WERI-Rb-1 (cell line): Measurements from ENCODE around the gene USP3.

ENCODE experiments used
- DNase-seq: peaks from one replicate; pipeline ENCODE4 v3.0.0-alpha.2; 2020
- H3K27ac ChIP-seq: fragments of 250-450 bp; sonication (Bioruptor Pico); 2 replicates; pipeline ENCODE4 v1.5.1; 2020; ENCODE audit warnings: mild to moderate bottlenecking, moderate library complexity
- H3K27me3 ChIP-seq: fragments of 250-450 bp; sonication (Bioruptor Pico); 2 replicates; pipeline ENCODE4 v1.5.1; 2021; ENCODE audit warnings: mild to moderate bottlenecking, low read depth, moderate library complexity; ENCODE audit not compliant: insufficient read depth, severe bottlenecking
- H3K36me3 ChIP-seq: fragments of 250-450 bp; sonication (Bioruptor Pico); 2 replicates; pipeline ENCODE4 v1.5.1; 2020; ENCODE audit warnings: mild to moderate bottlenecking, moderate library complexity
- H3K4me3 ChIP-seq: 2 replicates; pipeline ENCODE4 v1.5.1; 2011; ENCODE audit warnings: low read depth, mild to moderate bottlenecking, control low read depth, low read length
- H3K9me3 ChIP-seq: fragments of 250-450 bp; sonication (Bioruptor Pico); 2 replicates; pipeline ENCODE4 v1.5.1; 2021; ENCODE audit warnings: mild to moderate bottlenecking, moderate library complexity; ENCODE audit not compliant: severe bottlenecking
- TF ChIP-seq, protein P1 (sequence below): IDR thresholded peaks from 2 replicates; pipeline ENCODE4 v1.5.1; 2011; ENCODE audit warnings: low read depth, mild to moderate bottlenecking, control low read depth, inconsistent platforms, low read length

The USP3 gene

GRCh38 chr15:63538876-63539275 lies 34.5 kb downstream of the USP3 start:
- no peaks in the 10 kb centered on the region for H3K27me3 ChIP-seq
- no peaks in the 10 kb centered on the region for H3K9me3 ChIP-seq
- no peak overlapping the region for H3K4me3 ChIP-seq
- no peak for DNase-seq
- H3K27ac ChIP-seq, result no peak overlapping the region
- TF ChIP-seq, protein P1, sequence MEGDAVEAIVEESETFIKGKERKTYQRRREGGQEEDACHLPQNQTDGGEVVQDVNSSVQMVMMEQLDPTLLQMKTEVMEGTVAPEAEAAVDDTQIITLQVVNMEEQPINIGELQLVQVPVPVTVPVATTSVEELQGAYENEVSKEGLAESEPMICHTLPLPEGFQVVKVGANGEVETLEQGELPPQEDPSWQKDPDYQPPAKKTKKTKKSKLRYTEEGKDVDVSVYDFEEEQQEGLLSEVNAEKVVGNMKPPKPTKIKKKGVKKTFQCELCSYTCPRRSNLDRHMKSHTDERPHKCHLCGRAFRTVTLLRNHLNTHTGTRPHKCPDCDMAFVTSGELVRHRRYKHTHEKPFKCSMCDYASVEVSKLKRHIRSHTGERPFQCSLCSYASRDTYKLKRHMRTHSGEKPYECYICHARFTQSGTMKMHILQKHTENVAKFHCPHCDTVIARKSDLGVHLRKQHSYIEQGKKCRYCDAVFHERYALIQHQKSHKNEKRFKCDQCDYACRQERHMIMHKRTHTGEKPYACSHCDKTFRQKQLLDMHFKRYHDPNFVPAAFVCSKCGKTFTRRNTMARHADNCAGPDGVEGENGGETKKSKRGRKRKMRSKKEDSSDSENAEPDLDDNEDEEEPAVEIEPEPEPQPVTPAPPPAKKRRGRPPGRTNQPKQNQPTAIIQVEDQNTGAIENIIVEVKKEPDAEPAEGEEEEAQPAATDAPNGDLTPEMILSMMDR, result no peak
- H3K36me3 ChIP-seq, result peaks cover 22% of the 10 kb centered on the region

- peaks cover 22% of the 10 kb centered on the region for H3K36me3 ChIP-seq
- DNase-seq, result no peak
- no peak overlapping the region for H3K27ac ChIP-seq
- no peaks in the 10 kb centered on the region for H3K9me3 ChIP-seq
- no peaks in the 10 kb centered on the region for H3K27me3 ChIP-seq
- no peak overlapping the region for H3K4me3 ChIP-seq
- TF ChIP-seq, protein P1, result no peak
Observed at GRCh38 chr15:63539521-63539920, 35.1 kb downstream of the USP3 start.

GRCh38 chr15:63539998-63540397 lies 35.6 kb downstream of the USP3 start:
- Histone ChIP-seq H3K27ac (no peak overlapping the region), H3K27me3 (no peaks in the 10 kb centered on the region), H3K36me3 (peaks cover 22% of the 10 kb centered on the region), H3K4me3 (no peak overlapping the region), H3K9me3 (no peaks in the 10 kb centered on the region)
- DNase-seq, result no peak
- TF ChIP-seq, protein P1, result no peak

DNA sequence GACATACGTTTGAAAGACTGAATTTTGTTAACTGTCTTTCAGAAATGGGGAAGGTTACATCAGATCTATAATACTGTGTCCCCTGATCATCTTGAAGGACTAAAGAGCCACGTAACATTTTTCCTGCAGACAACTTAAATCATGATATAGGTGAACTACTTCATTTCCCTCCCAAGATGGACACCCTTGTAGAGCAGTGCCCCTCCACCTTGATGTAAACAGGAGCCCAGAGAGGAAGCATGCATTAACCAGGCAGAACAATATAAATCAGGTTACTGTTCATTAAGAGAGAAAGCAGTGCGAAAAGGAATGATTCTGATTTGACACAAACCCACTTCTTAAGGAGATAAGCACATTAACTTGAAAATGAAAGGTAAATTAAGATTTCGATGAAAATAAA lies 36.1 kb downstream of the USP3 start:
- Histone ChIP-seq H3K4me3 (no peak overlapping the region), H3K36me3 (peaks cover 22% of the 10 kb centered on the region), H3K27ac (no peak overlapping the region), H3K9me3 (no peaks in the 10 kb centered on the region), H3K27me3 (no peaks in the 10 kb centered on the region)
- DNase-seq, result no peak
- TF ChIP-seq, protein P1, result no peak

- no peak overlapping the region for H3K4me3 ChIP-seq
- TF ChIP-seq, protein P1, result no peak
- no peaks in the 10 kb centered on the region for H3K9me3 ChIP-seq
- no peaks in the 10 kb centered on the region for H3K27me3 ChIP-seq
- H3K36me3 ChIP-seq, result peaks cover 23% of the 10 kb centered on the region
- no peak for DNase-seq
- H3K27ac ChIP-seq, result no peak overlapping the region
Observed at GRCh38 chr15:63544258-63545026, 40.0 kb downstream of the USP3 start.

DNA sequence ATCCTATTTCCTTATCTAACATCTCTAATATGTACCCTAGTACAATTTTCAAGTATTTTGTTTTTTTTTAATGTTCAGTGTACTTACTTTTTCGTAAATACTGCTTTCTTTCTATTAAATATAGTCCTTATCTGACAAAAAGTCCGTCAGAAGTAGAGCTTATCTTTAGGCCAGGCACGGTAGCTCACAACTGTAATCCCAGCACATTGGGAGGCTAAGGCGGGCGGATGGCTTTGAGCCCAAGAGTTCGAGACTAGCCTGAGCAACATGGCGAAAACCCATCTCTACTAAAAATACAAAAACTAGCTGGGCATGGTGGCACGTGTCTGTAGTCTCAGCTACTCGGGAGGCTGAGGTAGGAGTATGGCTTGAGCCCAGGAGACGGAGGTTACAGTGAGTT lies 41.1 kb downstream of the USP3 start:
- no peak for DNase-seq
- Histone ChIP-seq H3K36me3 (peaks cover 17% of the 10 kb centered on the region), H3K4me3 (no peak overlapping the region), H3K27ac (no peak overlapping the region), H3K27me3 (no peaks in the 10 kb centered on the region), H3K9me3 (no peaks in the 10 kb centered on the region)
- TF ChIP-seq, protein P1, result no peak
